Karpas-422 (cell line): ENCODE results near the gene ZNF778. TPM values are rescaled to one million over a fixed set of nuclear protein-coding genes. Genes with fewer than 3 reads are reported as not detected.
"Not testable (repeated sequence)": the region's sequence is repeated elsewhere in the genome, so short reads cannot be mapped to it uniquely, and the experiment has no call there.

ENCODE experiments used
- DNase-seq: peaks from one replicate; pipeline ENCODE4 v3.0.0-alpha.2; 2015
- H2AFZ ChIP-seq: fragments of 200-600 bp; sonication (generic); 2 replicates; pipeline ENCODE4 v1.6.1; 2014; ENCODE audit warnings: antibody characterized with exemption, low read length, mixed read lengths
- H3K27ac ChIP-seq: fragments of 200-600 bp; sonication (generic); 2 replicates; pipeline ENCODE4 v1.5.1; 2014; ENCODE audit warnings: mild to moderate bottlenecking, low read length, moderate library complexity
- H3K27me3 ChIP-seq: fragments of 200-600 bp; sonication (generic); 2 replicates; pipeline ENCODE4 v1.6.1; 2014; ENCODE audit warnings: low read length, mixed read lengths
- H3K36me3 ChIP-seq: fragments of 200-600 bp; sonication (generic); 2 replicates; pipeline ENCODE4 v1.6.1; 2014; ENCODE audit warnings: low read length, mixed read lengths; ENCODE audit not compliant: insufficient read depth
- H3K4me1 ChIP-seq: fragments of 200-600 bp; sonication (generic); 2 replicates; pipeline ENCODE4 v1.6.1; 2014; ENCODE audit warnings: mild to moderate bottlenecking, low read length, mixed read lengths
- H3K4me2 ChIP-seq: fragments of 200-600 bp; sonication (generic); 2 replicates; pipeline ENCODE4 v1.6.1; 2014; ENCODE audit warnings: low read length, low read depth, mild to moderate bottlenecking; ENCODE audit not compliant: poor library complexity, severe bottlenecking
- H3K4me3 ChIP-seq: fragments of 200-600 bp; sonication (generic); 2 replicates; pipeline ENCODE4 v1.5.1; 2014; ENCODE audit warnings: mild to moderate bottlenecking, antibody characterized with exemption, low read length, mixed read lengths
- H3K79me2 ChIP-seq: fragments of 200-600 bp; sonication (generic); 2 replicates; pipeline ENCODE4 v1.6.1; 2014; ENCODE audit warnings: mild to moderate bottlenecking, low read length, mixed read lengths
- H3K9ac ChIP-seq: fragments of 200-600 bp; sonication (generic); 2 replicates; pipeline ENCODE4 v1.6.0; 2014; ENCODE audit warnings: low read length
- H3K9me2 ChIP-seq: fragments of 200-600 bp; sonication (generic), shearing (Covaris generic); replicated peaks from 2 replicates; pipeline ENCODE4 v1.6.0; 2014; ENCODE audit warnings: mild to moderate bottlenecking, low read length, moderate library complexity; ENCODE audit not compliant: insufficient read depth
- H3K9me3 ChIP-seq: fragments of 300-700, 200-600 bp; sonication (generic); 2 replicates; pipeline ENCODE4 v1.6.1; 2014; ENCODE audit warnings: low read length, mixed read lengths
- H4K20me1 ChIP-seq: fragments of 200-600 bp; sonication (generic); 2 replicates; pipeline ENCODE4 v1.6.1; 2014; ENCODE audit warnings: mild to moderate bottlenecking, antibody characterized with exemption, low read length, low read depth; ENCODE audit not compliant: insufficient read depth
- total RNA-seq: library from RNA; depleted of rRNA; stranded (reverse); fragments of >200 nt; shearing (Covaris generic); gene quantifications from 2 replicates; pipeline ENCODE4 v1.2.3, GENCODE V29; 2014; ENCODE audit warnings: low replicate concordance

The ZNF778 gene
- total RNA-seq, 1 experiment from 2014 or later = 2.7 TPM

DNA sequence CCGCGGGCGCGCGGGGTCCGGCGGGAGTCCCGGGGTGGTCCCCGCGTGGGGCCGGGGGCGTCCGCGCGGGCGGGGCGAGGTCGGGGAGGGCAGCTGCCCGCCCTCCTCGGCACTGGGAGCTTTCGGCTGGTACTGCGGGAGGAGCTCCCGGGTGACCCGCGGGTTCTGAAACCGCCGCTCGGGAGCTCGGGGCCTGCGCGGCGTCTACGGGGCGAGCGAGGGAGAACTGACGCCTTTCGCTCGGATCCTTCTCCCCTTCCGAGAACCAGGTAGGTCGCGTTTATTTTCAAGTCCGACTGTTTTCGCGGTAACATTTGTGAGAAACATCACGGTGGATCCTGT lies 30.2 kb downstream of the ZNF778 start:
- H3K9me2 ChIP-seq, H3K36me3 ChIP-seq, DNase-seq, H4K20me1 ChIP-seq, H2AFZ ChIP-seq, H3K4me3 ChIP-seq, H3K9me3 ChIP-seq, H3K4me1 ChIP-seq, H3K27ac ChIP-seq, H3K9ac ChIP-seq, H3K27me3 ChIP-seq, H3K4me2 ChIP-seq, H3K79me2 ChIP-seq: not testable (repeated sequence)

DNA sequence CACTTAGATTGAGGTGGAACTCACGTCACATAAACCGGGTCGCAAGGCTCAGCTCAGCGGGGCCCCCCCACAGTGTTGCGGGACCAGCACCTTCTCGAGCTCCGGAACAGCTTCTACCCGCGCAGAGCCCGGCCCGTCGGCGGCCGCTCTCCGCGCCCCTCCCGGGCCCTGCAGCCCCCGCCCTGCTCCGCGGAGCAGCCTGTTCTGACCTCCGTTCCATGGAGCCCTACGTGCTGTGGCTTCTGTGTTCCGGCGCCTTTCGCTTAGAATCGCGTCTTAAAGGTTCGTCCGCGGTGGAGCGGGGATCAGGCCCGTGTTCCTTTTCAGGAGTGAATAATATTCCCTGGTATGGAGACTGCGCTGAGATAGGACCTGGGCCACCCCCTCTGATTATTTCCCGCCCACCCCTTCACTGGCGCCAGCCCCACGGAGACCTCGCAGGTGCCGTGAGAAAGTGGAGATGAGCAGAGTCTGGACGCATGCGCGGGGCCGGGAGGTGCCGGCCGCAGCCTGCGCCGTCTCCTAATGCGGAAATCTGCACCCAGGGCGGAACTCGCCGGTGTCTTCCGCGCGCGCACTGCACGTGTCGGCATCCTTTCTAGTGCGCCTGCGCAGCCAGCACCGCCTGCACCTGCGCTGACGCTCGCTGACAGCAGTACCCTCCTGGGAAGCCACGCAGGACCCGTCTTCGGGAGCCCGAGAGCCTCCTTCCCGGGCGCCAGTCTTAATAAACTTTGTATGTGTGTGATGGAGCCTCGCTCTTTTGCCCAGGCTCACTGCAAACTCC lies 30.9 kb downstream of the ZNF778 start:
- DNase-seq = no peak

DNA sequence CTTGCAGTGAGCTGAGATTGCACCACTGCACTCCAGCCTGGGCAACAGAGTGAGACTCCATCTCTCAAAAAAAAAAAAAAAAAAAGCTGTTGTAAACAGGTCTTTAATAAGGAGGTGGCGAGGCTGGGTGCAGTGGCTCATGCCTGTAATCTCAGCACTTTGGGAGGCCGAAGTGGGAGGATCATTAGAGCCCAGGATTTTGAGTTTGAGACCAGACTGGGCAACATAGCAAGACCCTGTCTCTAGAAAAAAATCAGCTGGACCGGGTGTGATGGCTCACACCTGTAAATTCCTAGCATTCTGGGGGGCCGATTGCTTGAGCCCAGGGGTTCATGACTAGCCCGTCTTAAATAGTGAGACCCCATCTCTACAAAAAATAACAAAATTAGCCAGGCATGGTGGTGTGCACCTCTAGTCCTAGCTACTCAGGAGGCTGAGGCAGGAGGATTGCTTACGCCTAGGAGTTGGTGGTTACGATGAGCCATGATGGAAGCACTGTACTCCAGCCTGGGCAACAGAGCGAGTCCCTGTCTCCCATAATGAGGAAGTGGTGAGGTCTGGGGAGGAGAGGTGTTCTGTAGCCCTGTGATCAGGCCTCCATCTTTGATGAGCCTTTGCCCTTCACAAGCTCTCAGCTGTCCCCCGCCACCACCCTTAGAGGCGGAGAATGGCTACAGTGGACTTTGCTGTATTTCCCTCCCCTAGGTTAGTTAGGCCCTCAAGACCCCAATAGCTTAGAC lies 36.2 kb downstream of the ZNF778 start:
- Histone ChIP-seq H3K9me2 (no peaks in the 10 kb centered on the region), H4K20me1 (no peaks in the 10 kb centered on the region), H3K9ac (no peak overlapping the region), H3K4me1 (no peaks in the 10 kb centered on the region), H3K4me2 (no peak overlapping the region), H3K27me3 (no peaks in the 10 kb centered on the region), H3K79me2 (no peaks in the 10 kb centered on the region), H2AFZ (no peak overlapping the region), H3K27ac (no peak overlapping the region), H3K36me3 (no peaks in the 10 kb centered on the region), H3K9me3 (no peaks in the 10 kb centered on the region), H3K4me3 (no peak overlapping the region)
- no peak for DNase-seq

More for the DNA sequence above, 30.9 kb downstream of the ZNF778 start:
- no peaks in the 10 kb centered on the region for H3K4me1 ChIP-seq
- H3K79me2 ChIP-seq = no peaks in the 10 kb centered on the region
- no peaks in the 10 kb centered on the region for H3K36me3 ChIP-seq
- H3K4me3 ChIP-seq = no peak overlapping the region
- no peaks in the 10 kb centered on the region for H3K27me3 ChIP-seq
- no peak overlapping the region for H3K4me2 ChIP-seq
- no peak overlapping the region for H3K9ac ChIP-seq
- H3K9me3 ChIP-seq = no peaks in the 10 kb centered on the region
- no peaks in the 10 kb centered on the region for H3K9me2 ChIP-seq
- H4K20me1 ChIP-seq = no peaks in the 10 kb centered on the region
- no peak overlapping the region for H3K27ac ChIP-seq
- no peak overlapping the region for H2AFZ ChIP-seq

DNA sequence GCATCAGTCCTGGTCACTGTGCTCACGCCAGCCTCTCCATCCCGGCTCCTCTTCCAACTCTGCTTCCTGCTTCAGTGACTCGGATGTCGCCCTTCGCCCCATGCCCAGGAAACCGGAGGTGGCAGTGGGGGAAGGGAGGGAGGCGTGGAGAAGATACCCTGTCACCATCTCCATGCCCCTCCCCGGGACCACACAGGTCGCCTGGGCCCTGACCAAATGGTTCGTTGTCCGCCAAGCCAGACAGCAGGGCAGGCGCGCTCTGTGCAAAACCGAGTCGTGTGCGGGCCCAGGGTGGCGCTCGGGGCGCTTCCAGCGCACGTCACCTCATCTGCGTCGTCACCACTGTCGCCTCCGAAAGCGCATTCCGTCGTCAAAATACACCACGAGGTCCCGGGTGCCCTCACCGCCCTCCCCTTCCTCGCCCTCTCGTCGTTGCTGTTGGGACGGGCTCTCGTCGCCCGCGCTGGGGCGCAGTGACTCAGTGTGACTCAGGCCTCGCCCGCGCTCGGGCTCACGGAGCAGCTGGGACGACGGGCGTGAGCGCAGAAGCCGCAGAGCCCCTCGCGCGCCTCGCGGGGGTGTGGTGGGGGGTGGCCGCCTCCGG lies 39.2 kb downstream of the ZNF778 start:
- H3K4me2 ChIP-seq = no peak overlapping the region
- no peaks in the 10 kb centered on the region for H3K9me3 ChIP-seq
- H3K27ac ChIP-seq = no peak overlapping the region
- no peaks in the 10 kb centered on the region for H3K79me2 ChIP-seq
- H3K27me3 ChIP-seq = no peaks in the 10 kb centered on the region
- no peaks in the 10 kb centered on the region for H3K9me2 ChIP-seq
- no peaks in the 10 kb centered on the region for H3K4me1 ChIP-seq
- no peak overlapping the region for H3K4me3 ChIP-seq
- no peak for DNase-seq
- H3K9ac ChIP-seq = no peak overlapping the region
- no peaks in the 10 kb centered on the region for H3K36me3 ChIP-seq
- H4K20me1 ChIP-seq = no peaks in the 10 kb centered on the region
- H2AFZ ChIP-seq = no peak overlapping the region

DNA sequence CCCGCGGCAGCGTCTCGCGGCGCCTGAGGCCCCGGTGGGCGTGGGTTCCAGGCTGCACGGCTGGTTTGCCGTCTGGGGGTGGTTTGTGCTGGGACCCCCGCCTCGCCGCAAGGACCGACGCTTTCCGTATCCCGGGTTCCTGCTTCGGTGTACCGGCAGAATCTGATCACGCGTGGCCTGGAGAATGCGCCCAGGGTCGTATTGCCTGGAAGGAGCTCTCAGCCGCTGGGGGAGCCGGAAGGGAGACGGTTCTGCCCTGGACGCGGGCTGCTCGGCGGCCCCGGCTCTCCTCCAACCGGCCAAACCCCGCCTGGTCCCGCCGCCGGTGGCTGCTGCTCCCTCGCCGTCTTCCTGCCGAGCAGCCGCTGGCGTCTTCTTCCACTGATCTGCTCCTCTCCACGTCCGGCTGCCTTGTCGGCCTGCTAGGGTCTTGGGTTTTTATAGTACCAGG lies 39.8 kb downstream of the ZNF778 start:
- H4K20me1 ChIP-seq = no peaks in the 10 kb centered on the region
- DNase-seq = no peak
- no peaks in the 10 kb centered on the region for H3K9me3 ChIP-seq
- H3K4me1 ChIP-seq = no peaks in the 10 kb centered on the region
- H3K27me3 ChIP-seq = no peaks in the 10 kb centered on the region
- H3K4me2 ChIP-seq = no peak overlapping the region
- no peaks in the 10 kb centered on the region for H3K36me3 ChIP-seq
- no peaks in the 10 kb centered on the region for H3K79me2 ChIP-seq
- no peaks in the 10 kb centered on the region for H3K9me2 ChIP-seq
- no peak overlapping the region for H2AFZ ChIP-seq
- no peak overlapping the region for H3K4me3 ChIP-seq
- no peak overlapping the region for H3K9ac ChIP-seq
- H3K27ac ChIP-seq = no peak overlapping the region

DNA sequence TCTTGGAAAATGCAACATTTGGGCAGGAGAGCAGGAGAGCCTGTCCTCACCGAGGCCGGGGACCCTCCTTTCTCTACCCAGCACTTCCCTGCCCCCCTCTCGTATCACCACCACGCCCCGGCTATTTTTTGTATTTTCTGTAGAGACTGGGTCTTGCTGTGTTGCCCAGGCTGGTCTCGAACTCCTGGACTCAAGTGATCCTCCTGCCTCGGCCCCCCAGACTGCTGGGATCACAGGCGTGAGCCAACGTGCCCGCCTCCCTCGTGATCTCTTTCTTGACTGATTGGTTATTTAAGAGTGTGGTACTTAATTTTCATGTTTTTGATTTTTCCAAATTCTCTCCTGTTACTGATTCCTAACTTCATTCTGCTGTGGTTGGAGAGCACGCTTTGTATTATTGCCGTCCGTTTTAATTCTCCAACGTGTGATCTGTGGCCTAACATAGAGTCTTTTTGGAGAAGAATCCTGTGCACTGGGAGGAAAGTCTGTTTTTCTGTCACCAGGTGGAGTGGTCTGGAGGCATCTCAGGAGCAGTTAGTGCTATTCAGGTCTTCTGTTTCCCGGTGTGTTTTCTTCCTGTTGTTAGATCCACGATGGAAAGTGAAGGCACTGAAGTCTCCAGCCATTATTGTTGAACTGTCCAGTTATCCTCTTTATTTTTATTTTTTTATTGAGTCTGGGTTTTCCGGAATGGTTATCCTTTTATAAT lies 40.4 kb downstream of the ZNF778 start:
- no peak for DNase-seq
- no peaks in the 10 kb centered on the region for H3K9me2 ChIP-seq
- H3K27me3 ChIP-seq = no peaks in the 10 kb centered on the region
- no peak overlapping the region for H3K4me2 ChIP-seq
- no peaks in the 10 kb centered on the region for H3K36me3 ChIP-seq
- H3K79me2 ChIP-seq = no peaks in the 10 kb centered on the region
- H4K20me1 ChIP-seq = no peaks in the 10 kb centered on the region
- no peak overlapping the region for H3K9ac ChIP-seq
- H3K27ac ChIP-seq = no peak overlapping the region
- no peaks in the 10 kb centered on the region for H3K4me1 ChIP-seq
- H3K4me3 ChIP-seq = no peak overlapping the region
- H3K9me3 ChIP-seq = no peaks in the 10 kb centered on the region
- H2AFZ ChIP-seq = no peak overlapping the region

DNA sequence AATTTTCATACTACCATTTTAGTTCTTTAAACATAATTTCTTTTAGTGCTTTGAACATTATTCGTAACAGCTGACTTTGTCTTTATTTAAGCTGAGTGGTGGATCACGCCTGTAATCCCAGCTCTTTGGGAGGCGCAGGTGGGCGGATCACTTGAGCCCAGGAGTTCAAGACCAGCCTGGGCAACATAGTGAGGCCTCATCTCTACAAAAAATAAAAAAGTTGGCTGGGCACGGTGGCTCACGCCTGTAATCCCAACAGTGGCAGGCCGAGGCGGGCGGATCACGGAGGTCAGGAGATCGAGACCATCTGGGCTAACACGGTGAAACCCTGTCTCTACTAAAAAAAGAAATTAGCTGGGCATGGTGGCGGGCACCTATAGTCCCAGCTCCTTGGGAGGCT lies 42.4 kb downstream of the ZNF778 start:
- not testable (repeated sequence) for H3K36me3 ChIP-seq, H3K4me2 ChIP-seq, H4K20me1 ChIP-seq, H3K4me3 ChIP-seq, H3K9ac ChIP-seq, H3K27me3 ChIP-seq, H2AFZ ChIP-seq, H3K4me1 ChIP-seq, H3K9me3 ChIP-seq, H3K9me2 ChIP-seq, H3K27ac ChIP-seq, H3K79me2 ChIP-seq, DNase-seq
